ENCODE data around the gene CDC27.
"Not testable (repeated sequence)": the region's sequence is repeated elsewhere in the genome, so short reads cannot be mapped to it uniquely, and the experiment has no call there.

CDC27 gene

GRCh38 chr17:47188876-47189731 is at the start of gene CDC27:
TSS of gene CDC27 (minus strand) at chr17:47189295. CDS start at chr17:47189172, 123 bp downstream.
- peak; percentile 99 to 100 (median 100) for DNase-seq (ENCODE audit: low read depth in 3 of 3)

DNA sequence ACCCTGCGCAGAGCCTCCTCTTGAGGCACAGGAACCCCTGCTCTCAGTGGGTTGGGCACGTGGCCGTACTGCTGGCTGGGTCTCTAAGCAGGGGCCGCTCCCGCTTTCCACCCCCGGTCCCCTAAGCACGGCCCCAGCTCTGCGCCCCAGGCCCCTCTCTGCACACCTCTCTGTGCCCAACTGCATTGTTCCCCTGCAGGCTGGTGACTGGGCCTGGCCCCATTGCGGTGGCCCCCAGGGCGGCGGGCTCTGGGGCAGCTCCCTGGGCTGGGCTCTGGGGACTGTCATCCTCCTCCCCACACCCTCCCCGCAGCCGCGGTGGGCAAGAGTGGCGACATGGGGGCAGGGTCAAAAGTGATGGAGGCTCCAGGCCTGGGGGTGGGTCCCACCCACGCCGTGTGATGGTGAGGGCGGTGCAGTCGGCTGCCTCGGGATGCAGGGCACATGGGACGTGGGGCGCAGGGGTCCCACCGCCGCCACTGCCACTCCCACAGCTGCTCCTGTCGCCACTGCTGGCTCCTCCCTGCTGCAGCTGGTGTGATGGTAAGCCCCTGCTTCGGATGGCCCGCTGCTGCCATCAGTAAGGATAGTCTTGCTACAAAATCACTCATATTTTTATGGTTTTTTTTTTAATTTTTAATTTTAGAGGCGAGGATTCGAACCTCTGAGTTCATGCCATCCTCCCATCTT is 49.4 kb upstream of the CDC27 start:
- DNase-seq (ENCODE audit: low read depth in 3 of 3), result no peak

GRCh38 chr17:47237841-47238240 is 48.7 kb upstream of the CDC27 start:
- no peak for DNase-seq (ENCODE audit: low read depth in 3 of 3)

- no peak for DNase-seq (ENCODE audit: low read depth in 3 of 3)
Observed at GRCh38 chr17:47235923-47236322, 46.8 kb upstream of the CDC27 start.

DNA sequence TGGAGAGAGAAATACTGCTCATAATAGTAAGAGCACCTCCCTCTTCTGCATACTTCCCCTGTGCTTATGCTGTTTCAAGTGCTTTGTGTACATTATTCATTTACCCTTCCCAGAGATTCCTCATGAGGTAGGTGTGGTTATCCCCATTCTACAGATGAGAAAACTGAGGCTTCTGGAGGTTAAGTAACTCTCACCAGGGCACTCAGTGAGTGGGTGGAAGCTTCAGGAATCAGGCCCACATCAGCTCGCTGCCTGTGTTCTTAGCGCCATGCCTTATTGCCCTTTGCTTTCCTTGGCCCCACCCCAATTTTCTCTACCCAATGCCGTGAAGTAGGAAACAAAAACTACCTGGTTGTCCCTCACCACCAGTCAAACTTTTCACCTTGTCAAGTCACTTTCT is 46.4 kb upstream of the CDC27 start:
- DNase-seq (ENCODE audit: low read depth in 3 of 3), result no peak

DNA sequence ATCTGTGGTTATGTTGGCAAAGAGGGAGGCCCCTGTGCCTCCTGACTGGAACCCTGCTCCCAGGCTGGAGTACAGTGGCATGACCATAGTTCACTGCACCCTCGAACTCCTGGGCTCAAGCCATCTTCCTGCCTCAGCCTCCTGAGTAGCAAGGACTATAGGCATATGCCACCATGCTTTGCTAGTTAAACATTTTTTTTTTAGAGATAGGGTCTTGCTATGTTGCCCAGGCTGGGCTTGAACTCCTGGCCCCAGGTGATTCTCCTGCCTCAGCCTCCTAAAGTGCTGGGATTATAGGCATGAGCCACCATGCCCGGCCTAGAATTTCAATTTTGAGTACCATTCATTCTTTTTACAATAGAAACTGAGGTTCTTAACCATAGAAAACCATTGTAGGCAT is 43.4 kb upstream of the CDC27 start:
- no peak for DNase-seq (ENCODE audit: low read depth in 3 of 3)

DNA sequence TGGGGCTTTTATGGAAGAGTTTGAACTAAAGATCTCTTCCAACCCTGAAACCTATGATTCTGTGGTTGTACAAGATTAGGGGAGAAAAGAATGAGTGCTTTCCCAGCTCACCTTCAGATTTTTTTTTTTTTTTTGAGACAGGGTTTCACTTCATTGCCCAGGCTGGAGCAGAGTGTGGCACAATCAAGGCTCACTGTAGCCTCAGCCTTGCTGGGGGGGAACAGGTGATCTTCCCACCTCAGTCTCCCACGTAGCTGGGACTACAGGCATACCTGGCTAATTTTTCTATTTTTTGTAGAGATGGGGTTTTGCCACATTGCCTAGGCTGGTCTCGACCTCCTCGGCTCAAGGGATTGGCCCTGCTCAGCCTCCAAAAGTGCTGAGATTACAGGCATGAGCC is 42.8 kb upstream of the CDC27 start:
- DNase-seq (ENCODE audit: low read depth in 3 of 3), result no peak

GRCh38 chr17:47231334-47231733 is 42.2 kb upstream of the CDC27 start:
- DNase-seq (ENCODE audit: low read depth in 3 of 3), result no peak

DNA sequence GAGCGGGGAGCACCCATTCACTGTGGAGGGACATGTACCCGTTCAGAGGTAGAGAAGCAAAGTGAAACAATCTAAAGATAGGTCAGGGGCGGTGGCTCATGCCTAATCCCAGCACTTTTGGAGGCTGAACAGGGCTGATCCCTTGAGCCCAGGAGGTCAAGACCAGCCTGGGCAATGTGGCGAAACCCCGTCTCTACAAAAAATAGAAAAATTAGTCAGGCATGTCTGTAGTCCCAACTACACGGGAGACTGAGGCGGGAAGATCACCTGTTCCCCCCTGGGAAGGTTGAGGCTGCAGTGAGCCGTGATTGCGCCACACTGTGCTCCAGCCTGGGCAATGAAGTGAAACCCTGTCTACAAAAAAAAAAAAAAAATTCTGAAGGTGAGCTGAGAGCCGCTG is 41.8 kb upstream of the CDC27 start:
- DNase-seq (ENCODE audit: low read depth in 3 of 3), result no peak

DNA sequence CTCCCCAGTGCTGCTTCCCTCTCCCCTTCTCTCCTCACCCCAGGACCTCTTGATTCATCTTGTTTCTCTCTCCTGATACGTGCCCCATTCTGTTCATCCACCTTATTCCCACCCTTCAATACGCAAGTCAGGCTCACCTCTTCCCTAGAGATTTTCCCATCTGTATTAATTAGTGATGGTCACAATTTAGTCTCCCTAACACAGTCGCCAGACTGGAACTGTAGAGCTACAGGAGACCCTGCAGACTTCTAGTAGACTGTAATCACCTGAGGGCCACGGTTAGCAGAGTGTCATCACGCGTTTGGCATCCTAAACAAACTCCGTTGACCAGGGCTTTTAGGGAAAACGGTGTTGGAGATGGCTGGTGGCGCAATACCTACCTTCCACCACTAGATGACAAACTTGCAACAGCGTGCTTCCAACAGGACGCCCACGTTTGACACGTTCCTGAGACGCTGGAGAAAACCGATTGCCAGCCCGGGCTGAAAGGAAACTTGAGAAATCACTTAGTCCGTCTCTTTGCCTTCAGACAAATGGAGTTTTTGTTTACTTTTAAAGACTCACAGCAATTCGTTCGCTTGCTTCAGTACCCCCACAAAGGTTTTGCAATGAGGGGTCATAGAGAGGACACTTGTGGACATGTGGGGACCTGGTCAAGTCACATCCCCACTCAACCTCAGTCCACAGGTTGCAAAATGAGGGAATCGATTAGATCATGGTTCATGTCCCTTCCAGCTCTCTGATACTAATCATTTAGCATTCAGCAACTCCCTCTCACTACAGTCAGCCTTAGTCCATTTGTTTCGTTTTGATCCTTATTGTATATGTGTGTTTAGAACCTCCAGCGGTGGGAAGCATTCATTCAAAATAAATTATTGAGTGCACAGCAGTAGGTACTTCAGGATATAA is 40.7 kb upstream of the CDC27 start:
- DNase-seq (ENCODE audit: low read depth in 3 of 3), result peak; percentile 56 to 73 (median 67)

DNA sequence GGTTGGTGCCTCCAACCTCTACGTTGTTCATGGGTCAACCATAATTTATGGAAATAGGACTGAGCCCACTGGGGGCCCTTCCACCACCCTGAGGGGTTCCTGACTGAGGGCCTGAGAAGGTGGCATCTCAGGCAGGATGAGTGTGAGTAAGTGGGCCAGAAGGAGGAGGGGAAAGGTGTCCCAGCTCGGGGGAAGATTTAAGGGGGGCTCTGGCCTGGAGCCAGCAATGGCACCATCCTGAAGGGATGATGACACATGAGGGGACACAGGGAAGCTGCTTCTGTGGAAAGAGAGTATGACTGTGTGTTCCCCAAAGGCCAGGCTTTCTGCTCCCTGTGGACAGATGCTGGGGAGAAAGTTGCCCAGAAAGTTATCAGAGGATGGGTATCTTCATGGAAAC is 38.8 kb upstream of the CDC27 start:
- DNase-seq (ENCODE audit: low read depth in 3 of 3), result no peak

DNA sequence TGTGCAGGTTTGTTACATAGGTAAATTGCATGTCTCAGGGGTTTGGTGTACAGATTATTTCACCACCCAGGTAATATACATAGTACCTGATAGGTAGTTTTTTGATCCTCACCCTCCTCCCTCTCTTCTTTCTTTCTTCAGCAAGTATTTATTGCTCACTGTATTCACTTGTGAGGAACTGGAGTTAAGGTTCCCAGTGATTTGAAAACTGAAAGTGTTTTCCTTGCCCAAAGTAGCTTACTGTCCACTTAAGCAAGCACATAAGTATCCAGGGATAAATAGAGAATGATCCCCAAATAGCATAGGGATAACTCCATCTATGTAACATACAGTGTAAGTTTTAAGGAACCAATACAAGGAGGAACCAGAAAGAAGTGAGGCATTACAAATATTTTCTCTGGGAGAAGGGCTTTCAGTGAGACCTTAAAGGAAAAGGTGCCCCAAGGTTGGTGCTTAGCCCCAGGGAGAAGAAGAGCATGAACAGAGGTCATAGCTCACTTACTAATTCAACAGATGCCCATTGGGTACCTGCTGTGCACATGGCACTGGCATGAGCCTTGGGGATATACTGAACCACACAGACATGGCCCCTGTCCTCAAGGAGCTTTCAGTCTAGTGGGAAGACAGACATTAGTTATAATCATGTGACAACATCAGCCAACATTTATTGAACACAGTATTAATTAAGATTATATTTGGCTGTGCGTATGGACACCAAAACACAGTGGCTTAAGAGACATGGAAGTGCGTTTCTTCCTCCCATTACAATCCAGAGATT is 37.0 kb upstream of the CDC27 start:
- no peak for DNase-seq (ENCODE audit: low read depth in 3 of 3)

DNA sequence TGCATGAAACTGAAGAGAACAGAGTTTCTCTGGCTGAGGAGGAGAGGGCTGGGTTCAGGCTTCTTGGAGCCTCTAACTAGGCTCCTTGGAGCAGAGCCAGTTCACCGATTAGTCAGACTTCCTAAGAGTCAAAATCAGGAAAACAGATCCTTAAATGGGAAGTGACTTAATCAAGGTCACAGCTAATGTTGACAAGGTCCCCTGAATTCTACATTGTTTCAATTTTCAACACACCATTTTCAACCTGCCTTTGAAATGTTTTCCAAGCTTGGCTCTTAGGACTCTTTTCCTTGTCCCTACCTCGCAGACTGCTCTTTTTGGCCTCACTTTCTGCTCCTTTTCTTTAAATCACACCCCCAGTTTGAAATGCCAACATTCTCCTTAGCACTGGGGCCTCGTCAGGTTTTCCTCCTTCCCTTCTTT is 36.4 kb upstream of the CDC27 start:
- no peak for DNase-seq (ENCODE audit: low read depth in 3 of 3)

GRCh38 chr17:47224966-47225365 is 35.9 kb upstream of the CDC27 start:
- no peak for DNase-seq (ENCODE audit: low read depth in 3 of 3)

DNA sequence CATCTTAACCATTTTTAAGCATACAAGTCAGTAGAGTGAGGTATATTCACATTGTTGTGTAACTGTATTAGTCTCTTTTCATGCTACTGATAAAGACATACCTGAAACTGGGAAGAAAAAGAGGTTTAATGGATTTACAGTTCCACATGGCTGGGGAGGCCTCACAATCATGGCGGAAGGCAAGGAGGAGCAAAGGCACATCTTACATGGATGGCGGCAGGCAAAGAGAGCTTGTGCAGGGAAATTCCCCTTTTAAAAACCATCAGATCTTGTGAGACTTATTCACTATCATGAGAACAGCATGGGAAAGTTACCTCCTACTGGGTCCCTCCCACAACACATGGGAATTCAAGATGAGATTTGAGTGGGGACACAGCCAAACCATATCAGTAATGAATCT is 35.0 kb upstream of the CDC27 start:
- not testable (repeated sequence) for DNase-seq (ENCODE audit: low read depth in 3 of 3)

- DNase-seq (ENCODE audit: low read depth in 3 of 3), result no peak
Observed at GRCh38 chr17:47223460-47223859, 34.4 kb upstream of the CDC27 start.

DNA sequence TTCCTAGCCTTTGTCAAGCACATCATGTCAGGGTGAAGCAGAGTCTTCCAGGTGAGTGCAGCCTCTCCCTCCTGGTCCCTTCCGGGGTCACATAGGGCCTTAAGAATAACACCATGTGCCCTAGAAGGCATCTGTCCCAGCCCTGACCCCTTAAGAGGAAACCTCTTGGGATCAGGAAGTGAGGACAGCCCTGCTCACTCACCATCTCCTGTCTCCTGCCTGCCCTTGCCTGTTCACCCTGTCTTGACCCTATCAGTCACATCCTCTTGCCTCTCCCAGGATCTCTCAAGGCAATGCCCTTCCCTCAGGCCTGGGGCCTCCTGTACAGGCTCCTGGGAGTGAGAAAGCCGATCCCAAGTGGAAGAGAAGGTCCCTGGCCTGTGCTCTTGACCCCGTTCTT is 33.9 kb upstream of the CDC27 start:
- no peak for DNase-seq (ENCODE audit: low read depth in 3 of 3)

GRCh38 chr17:47222047-47222446 is 33.0 kb upstream of the CDC27 start:
- no peak for DNase-seq (ENCODE audit: low read depth in 3 of 3)

DNA sequence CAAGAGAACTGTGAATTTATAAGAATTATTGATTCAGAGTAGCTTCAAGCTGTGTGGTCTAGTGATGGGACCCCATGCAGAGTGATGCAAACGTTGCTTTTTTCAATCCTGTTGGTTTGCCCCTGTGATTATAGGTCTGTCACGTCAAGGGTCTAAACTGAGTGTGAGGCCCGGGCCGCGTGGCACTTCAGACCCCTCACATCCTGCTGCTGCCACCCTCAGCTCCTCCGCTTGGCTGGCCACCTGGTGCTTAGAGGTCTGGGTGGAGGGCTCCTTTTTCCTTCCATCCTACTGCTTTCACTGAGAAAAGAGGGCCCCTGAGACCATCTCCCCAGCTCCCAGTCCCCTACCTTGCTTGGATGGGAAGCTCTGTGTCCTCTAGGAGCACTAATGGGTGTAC is 32.1 kb upstream of the CDC27 start:
- DNase-seq (ENCODE audit: low read depth in 3 of 3), result no peak

DNA sequence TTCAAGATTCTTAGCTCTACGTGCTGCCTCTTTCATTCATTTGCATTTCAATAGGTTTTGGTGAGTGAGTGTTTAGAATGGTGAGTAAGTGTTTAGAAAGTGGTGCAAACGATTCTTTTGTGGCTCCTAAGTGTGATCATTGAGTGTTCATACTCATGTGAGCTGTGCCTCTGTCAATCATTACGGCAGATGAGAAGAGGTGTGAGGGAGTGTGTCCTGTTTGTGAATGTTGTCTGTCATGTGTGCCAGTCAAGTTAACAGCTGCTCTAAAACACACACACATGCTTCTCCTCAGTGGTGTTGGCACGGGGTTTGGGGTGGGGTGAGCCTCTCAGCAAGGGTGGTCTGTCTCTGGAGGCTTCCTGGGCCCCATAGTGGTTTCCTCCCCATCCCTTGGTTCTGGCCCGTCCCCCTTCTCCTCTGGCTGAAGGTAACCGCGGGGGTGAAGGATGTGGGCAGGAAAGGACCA is 31.5 kb upstream of the CDC27 start:
- no peak for DNase-seq (ENCODE audit: low read depth in 3 of 3)
